Esophagus muscularis mucosa (tissue), 4 donors: ENCODE results near the gene OSGIN1. TPM values are rescaled to one million over a fixed set of nuclear protein-coding genes. Genes with fewer than 3 reads are reported as not detected.

ENCODE experiments used
- DNase-seq: peaks from one replicate; pipeline ENCODE4 v3.0.0-alpha.2; 2017; ENCODE audit errors: extremely low spot score
- H3K27ac ChIP-seq, 4 donors: fragments of 200-600 bp; sonication (generic); replicated peaks in 1 of 4; 1 replicate in 3 of 4; 2 replicates in 1 of 4; pipeline ENCODE4 v1.5.1; 2016 to 2019; ENCODE audit warnings: mild to moderate bottlenecking in 1 of 4
- H3K27me3 ChIP-seq, 4 donors: fragments of 200-600 bp; sonication (generic); one replicate each; pipeline versions ENCODE4 v1.5.1 to v1.6.0; 2016 to 2019
- H3K36me3 ChIP-seq, 4 donors: fragments of 200-600 bp; sonication (generic); one replicate each; pipeline ENCODE4 v1.5.1; 2016 to 2019
- H3K4me1 ChIP-seq, 4 donors: fragments of 200-600 bp; sonication (generic); one replicate each; pipeline ENCODE4 v1.5.1; 2016 to 2019
- H3K4me3 ChIP-seq, 4 donors: fragments of 200-600 bp; sonication (generic); 1 replicate in 2 of 4; 2 replicates in 2 of 4; pipeline ENCODE4 v1.5.1; 2016 to 2019; ENCODE audit warnings: mild to moderate bottlenecking in 4 of 4, moderate library complexity in 1 of 4
- H3K9me3 ChIP-seq, 4 donors: fragments of 200-600 bp; sonication (generic); 1 replicate in 3 of 4; 2 replicates in 1 of 4; pipeline ENCODE4 v1.5.1; 2016 to 2019
- CTCF ChIP-seq, 3 experiments: fragments of 200-600 bp in 2 of 3; fragments of 450-650 bp in 1 of 3; sonication (generic) in 2 of 3; IDR thresholded peaks; one replicate each; pipeline ENCODE4 v1.5.1; 2017 to 2019; ENCODE audit warnings: antibody characterized with exemption in 3 of 3, mild to moderate bottlenecking in 2 of 3, moderate library complexity in 1 of 3
- EP300 ChIP-seq: sonication (generic); formaldehyde crosslinking; IDR thresholded peaks from one replicate; pipeline ENCODE4 v1.6.1; 2017; ENCODE audit warnings: antibody characterized with exemption
- POLR2A ChIP-seq: fragments of 450-650 bp; IDR thresholded peaks from one replicate; pipeline ENCODE4 v1.6.1; 2017; ENCODE audit warnings: antibody characterized with exemption, moderate library complexity, mild to moderate bottlenecking, low read depth
- POLR2AphosphoS5 ChIP-seq, 2 donors: sonication (generic); formaldehyde crosslinking; IDR thresholded peaks; one replicate each; pipeline ENCODE4 v1.6.1; 2017; ENCODE audit warnings: antibody characterized with exemption in 2 of 2
- WGBS: methylation state at CpG from one replicate; pipeline ENCODE4 v1.1.5; 2018; 5-methylcytosine and 5-hydroxymethylcytosine counted together
- intact Hi-C: fragments of 100-400 bp; cut with DNase I; formaldehyde crosslinking; loops from one replicate; pipeline ENCODE4 v1.15.1; 2023
- total RNA-seq, 4 donors: library from RNA; depleted of rRNA; stranded (reverse); fragments of >200 nt; gene quantifications; one replicate each; pipeline versions ENCODE4 v1.1.0 to v1.2.1, GENCODE V29; 2016

OSGIN1 gene
- total RNA-seq, 4 donors from 2014 or later, result 7.1 to 17.6 (median 13.8) TPM

GRCh38 chr16:84003038-84003437, 50.0 kb downstream of the OSGIN1 start:
- Histone ChIP-seq H3K4me3 (no peak overlapping the region), H3K27me3 (peaks cover 0 to 19% (median 0%) of the 10 kb centered on the region in 4 donors), H3K9me3 (no peaks in the 10 kb centered on the region), H3K36me3 (no peaks in the 10 kb centered on the region), H3K4me1 (no peaks in the 10 kb centered on the region), H3K27ac (no peak overlapping the region)
- no peak for DNase-seq
- intact Hi-C loops, result no loop called here
- TF ChIP-seq CTCF (IDR thresholded peaks at IDR 0.05), result no peak
- no peak for TF ChIP-seq EP300
- no peak for TF ChIP-seq POLR2AphosphoS5 (IDR thresholded peaks at IDR 0.05)
- TF ChIP-seq POLR2A, result no peak
- WGBS, result 79% methylated on average over 8 of the region's 12 CpGs

DNA sequence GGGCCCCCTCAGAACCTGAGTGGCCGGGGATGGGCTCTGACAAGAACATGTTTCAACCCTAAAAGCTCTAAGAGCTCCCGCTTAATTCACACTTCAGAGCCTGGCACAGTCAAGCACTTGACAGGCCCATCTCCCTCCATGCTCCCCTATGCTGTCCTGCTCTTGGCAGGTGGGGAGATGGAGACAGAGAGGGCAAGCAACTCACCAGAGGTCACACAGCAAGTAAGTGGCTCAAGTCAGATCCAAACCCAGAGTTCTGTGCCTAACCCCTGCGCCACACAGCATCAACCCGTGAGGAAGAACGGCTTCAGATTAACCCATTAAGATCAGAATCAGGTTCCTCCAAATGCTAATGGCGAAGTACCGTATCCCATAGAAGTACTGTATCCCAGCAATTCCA, 51.4 kb downstream of the OSGIN1 start:
- DNase-seq, result no peak
- intact Hi-C loops, result no loop called here
- H3K4me3 ChIP-seq, result no peak overlapping the region
- WGBS, result 80% methylated on average over 5 of the region's 7 CpGs
- no peaks in the 10 kb centered on the region for H3K36me3 ChIP-seq
- no peak overlapping the region for H3K27ac ChIP-seq
- TF ChIP-seq POLR2AphosphoS5 (IDR thresholded peaks at IDR 0.05), result no peak
- no peak for TF ChIP-seq EP300
- TF ChIP-seq POLR2A, result no peak
- TF ChIP-seq CTCF (IDR thresholded peaks at IDR 0.05), result no peak
- H3K27me3 ChIP-seq, result peaks cover 0 to 20% (median 0%) of the 10 kb centered on the region in 4 donors
- H3K9me3 ChIP-seq, result no peaks in the 10 kb centered on the region
- H3K4me1 ChIP-seq, result no peaks in the 10 kb centered on the region

DNA sequence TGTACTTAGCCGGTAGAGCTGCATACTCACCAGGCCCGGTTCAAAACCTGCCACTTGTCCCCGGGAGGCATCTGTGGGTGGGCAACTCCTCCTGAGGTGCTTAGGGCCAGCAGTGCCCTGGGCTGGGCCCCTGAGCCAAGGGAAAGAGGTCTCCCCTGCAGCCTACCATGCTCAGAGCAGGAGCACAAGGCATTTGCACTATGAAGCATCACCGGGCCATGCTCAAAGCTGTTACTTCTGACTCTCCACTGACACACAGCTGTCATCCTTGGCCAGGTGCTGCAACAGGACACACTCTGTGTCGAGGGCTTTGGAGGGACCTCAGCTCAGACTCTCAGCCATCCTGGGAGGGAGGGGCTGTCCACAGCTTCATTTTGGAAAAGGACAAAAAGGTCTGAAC, 52.4 kb downstream of the OSGIN1 start:
- no peak for DNase-seq
- H3K4me3 ChIP-seq, result no peak overlapping the region
- intact Hi-C loops, result no loop called here
- no peak for TF ChIP-seq POLR2AphosphoS5 (IDR thresholded peaks at IDR 0.05)
- no peaks in the 10 kb centered on the region for H3K9me3 ChIP-seq
- peaks cover 0 to 23% (median 0%) of the 10 kb centered on the region in 4 donors for H3K27me3 ChIP-seq
- WGBS, result 91% methylated on average over 5 of the region's 5 CpGs
- H3K4me1 ChIP-seq, result no peaks in the 10 kb centered on the region
- H3K36me3 ChIP-seq, result no peaks in the 10 kb centered on the region
- no peak overlapping the region for H3K27ac ChIP-seq

- TF ChIP-seq POLR2A (no peak), EP300 (no peak), CTCF (IDR thresholded peaks at IDR 0.05) (no peak), POLR2AphosphoS5 (IDR thresholded peaks at IDR 0.05) (no peak)
- intact Hi-C loops, result no loop called here
- DNase-seq, result no peak
These were observed 54.5 kb downstream of the OSGIN1 start for GRCh38 chr16:84007520-84007919.

DNA sequence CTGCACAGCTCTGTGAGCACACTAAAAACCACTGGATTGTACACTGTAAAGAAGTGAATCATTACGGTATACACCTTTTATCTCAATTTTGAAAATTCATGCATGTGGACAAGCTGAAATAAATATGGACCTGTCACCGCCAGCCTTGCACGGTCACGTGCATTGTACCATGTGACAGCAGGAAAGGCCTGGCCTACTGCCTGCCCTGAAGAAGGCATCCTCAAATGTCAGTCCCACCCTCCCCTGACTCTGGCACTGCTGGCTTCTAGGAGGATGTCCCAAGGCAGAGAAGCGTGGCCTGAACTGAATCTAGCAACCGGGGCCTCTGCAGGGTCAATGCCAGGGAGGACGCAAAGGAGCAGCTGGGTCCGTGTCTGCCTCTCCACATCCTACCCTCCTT, 54.9 kb downstream of the OSGIN1 start:
- no peak for DNase-seq
- Histone ChIP-seq H3K9me3 (no peaks in the 10 kb centered on the region), H3K4me3 (no peak overlapping the region), H3K27me3 (peaks cover 0 to 23% (median 0%) of the 10 kb centered on the region in 4 donors), H3K27ac (no peak overlapping the region), H3K36me3 (no peaks in the 10 kb centered on the region), H3K4me1 (no peaks in the 10 kb centered on the region)
- WGBS, result 83% methylated on average over 8 of the region's 8 CpGs
- no peak for TF ChIP-seq CTCF (IDR thresholded peaks at IDR 0.05)
- no peak for TF ChIP-seq POLR2AphosphoS5 (IDR thresholded peaks at IDR 0.05)
- no peak for TF ChIP-seq EP300
- no peak for TF ChIP-seq POLR2A
- intact Hi-C loops, result no loop called here

More at GRCh38 chr16:84007520-84007919, 54.5 kb downstream of the OSGIN1 start:
- H3K4me3 ChIP-seq, result no peak overlapping the region
- H3K9me3 ChIP-seq, result no peaks in the 10 kb centered on the region
- no peak overlapping the region for H3K27ac ChIP-seq
- WGBS, result 77% methylated on average over 4 of the region's 4 CpGs
- H3K36me3 ChIP-seq, result no peaks in the 10 kb centered on the region
- H3K27me3 ChIP-seq, result peaks cover 0 to 23% (median 0%) of the 10 kb centered on the region in 4 donors
- no peaks in the 10 kb centered on the region for H3K4me1 ChIP-seq
